Osteoblast (primary cell): ENCODE measurements around the gene HNF1A. TPM values are rescaled to one million over a fixed set of nuclear protein-coding genes. Genes with fewer than 3 reads are reported as not detected.

ENCODE experiments used
- DNase-seq: peaks from one replicate; pipeline ENCODE4 v3.0.0; 2011; ENCODE audit warnings: low spot score, mixed read lengths; ENCODE audit not compliant: insufficient read length; ENCODE audit errors: missing footprints
- H2AFZ ChIP-seq: 2 replicates; pipeline ENCODE4 v1.6.0; 2011; ENCODE audit warnings: mild to moderate bottlenecking, low read length
- H3K27ac ChIP-seq: 2 replicates; pipeline ENCODE4 v1.5.1; 2011; ENCODE audit warnings: mild to moderate bottlenecking, low read depth, low read length, moderate library complexity
- H3K27me3 ChIP-seq: 2 replicates; pipeline ENCODE4 v1.6.0; 2012; ENCODE audit warnings: mild to moderate bottlenecking, control low read depth, inconsistent platforms, low read length, moderate library complexity; ENCODE audit not compliant: insufficient read depth
- H3K36me3 ChIP-seq: 2 replicates; pipeline ENCODE4 v1.5.1; 2011; ENCODE audit warnings: mild to moderate bottlenecking, low read length, control low read depth, moderate library complexity; ENCODE audit not compliant: insufficient read depth
- H3K4me1 ChIP-seq: 2 replicates; pipeline ENCODE4 v1.5.1; 2011; ENCODE audit warnings: mild to moderate bottlenecking, low read length, control low read depth, moderate library complexity; ENCODE audit not compliant: insufficient read depth
- H3K4me2 ChIP-seq: 2 replicates; pipeline ENCODE4 v1.6.0; 2011; ENCODE audit warnings: mild to moderate bottlenecking, low read length; ENCODE audit not compliant: insufficient read depth
- H3K4me3 ChIP-seq: fragments of 200-600 bp; sonication (generic); 3 replicates; pipeline ENCODE4 v1.5.1; 2012; ENCODE audit warnings: mild to moderate bottlenecking, low read length, inconsistent platforms; ENCODE audit not compliant: insufficient read depth
- H3K79me2 ChIP-seq: 2 replicates; pipeline ENCODE4 v1.6.0; 2012; ENCODE audit warnings: mild to moderate bottlenecking, low read length, control low read depth, inconsistent platforms; ENCODE audit not compliant: insufficient read depth
- H3K9me3 ChIP-seq: 2 replicates; pipeline ENCODE4 v1.5.1; 2011; ENCODE audit warnings: low read depth, low read length, control low read depth
- H4K20me1 ChIP-seq: 2 replicates; pipeline ENCODE4 v1.6.0; 2012; ENCODE audit warnings: mild to moderate bottlenecking, low read length, control low read depth; ENCODE audit not compliant: insufficient read depth
- CTCF ChIP-seq: IDR thresholded peaks from 2 replicates; pipeline ENCODE4 v1.5.1; 2011; ENCODE audit warnings: mild to moderate bottlenecking, low read depth, low read length, moderate library complexity; ENCODE audit errors: extremely low read depth
- total RNA-seq: library from RNA; depleted of rRNA; stranded (reverse); fragments of >200 nt; gene quantifications from 2 replicates; pipeline ENCODE4 v1.2.3, GENCODE V29; 2012

Gene HNF1A
- total RNA-seq, 1 donor, result not detected

GRCh38 chr12:120977531-120978295 lies 630 bp upstream of the HNF1A start:
- H3K27me3 ChIP-seq, result no peaks in the 10 kb centered on the region
- no peaks in the 10 kb centered on the region for H3K36me3 ChIP-seq
- no peak overlapping the region for H2AFZ ChIP-seq
- H3K4me1 ChIP-seq, result no peaks in the 10 kb centered on the region
- H3K9me3 ChIP-seq, result no peaks in the 10 kb centered on the region
- no peak for TF ChIP-seq CTCF
- DNase-seq, result peak; percentile 47
- no peaks in the 10 kb centered on the region for H3K79me2 ChIP-seq
- H3K4me3 ChIP-seq, result no peak overlapping the region
- no peak overlapping the region for H3K4me2 ChIP-seq
- no peak overlapping the region for H3K27ac ChIP-seq
- H4K20me1 ChIP-seq, result no peaks in the 10 kb centered on the region

- no peak for TF ChIP-seq CTCF
- Histone ChIP-seq H3K36me3 (no peaks in the 10 kb centered on the region), H3K4me2 (no peak overlapping the region), H4K20me1 (no peaks in the 10 kb centered on the region), H3K27ac (no peak overlapping the region), H3K79me2 (no peaks in the 10 kb centered on the region), H3K9me3 (no peaks in the 10 kb centered on the region), H3K4me3 (no peak overlapping the region), H3K4me1 (no peaks in the 10 kb centered on the region), H3K27me3 (peaks cover 3% of the 10 kb centered on the region), H2AFZ (no peak overlapping the region)
- no peak for DNase-seq
Observed at GRCh38 chr12:120979220-120979861, 998 bp downstream of the HNF1A start.

- Histone ChIP-seq H3K36me3 (no peaks in the 10 kb centered on the region), H2AFZ (no peak overlapping the region), H3K4me1 (no peaks in the 10 kb centered on the region), H3K4me2 (no peak overlapping the region), H3K27ac (no peak overlapping the region), H3K79me2 (no peaks in the 10 kb centered on the region), H3K27me3 (peaks cover 3% of the 10 kb centered on the region), H4K20me1 (no peaks in the 10 kb centered on the region), H3K4me3 (no peak overlapping the region), H3K9me3 (no peaks in the 10 kb centered on the region)
- no peak for DNase-seq
- no peak for TF ChIP-seq CTCF
Observed at GRCh38 chr12:120979862-120980696, 1.7 kb downstream of the HNF1A start.
